Hepatocyte (in vitro differentiated cells): ENCODE results near the gene VSIG10L. TPM values are rescaled to one million over a fixed set of nuclear protein-coding genes. Genes with fewer than 3 reads are reported as not detected.

Experiments
- DNase-seq: peaks from one replicate; pipeline ENCODE4 v3.0.0-alpha.2; 2016; ENCODE audit warnings: low spot score
- H2AFZ ChIP-seq: fragments of 200-600 bp; sonication (generic); 2 replicates; pipeline ENCODE4 v1.6.0; 2016; ENCODE audit warnings: antibody characterized with exemption, mild to moderate bottlenecking
- H3K27ac ChIP-seq: fragments of 200-600 bp; sonication (generic); 2 replicates; pipeline ENCODE4 v1.5.1; 2016; ENCODE audit warnings: mild to moderate bottlenecking
- H3K27me3 ChIP-seq: fragments of 200-600 bp; sonication (generic); 2 replicates; pipeline ENCODE4 v1.6.1; 2016
- H3K36me3 ChIP-seq: fragments of 200-600 bp; sonication (generic); replicated peaks from 2 replicates; pipeline ENCODE4 v1.5.1; 2016; ENCODE audit warnings: low read depth; ENCODE audit not compliant: insufficient read depth
- H3K4me1 ChIP-seq: fragments of 200-600 bp; sonication (generic); 2 replicates; pipeline ENCODE4 v1.5.1; 2016; ENCODE audit warnings: mild to moderate bottlenecking, moderate library complexity; ENCODE audit not compliant: insufficient read depth
- H3K4me2 ChIP-seq: fragments of 200-600 bp; sonication (generic); 2 replicates; pipeline ENCODE4 v1.6.0; 2016
- H3K4me3 ChIP-seq: fragments of 200-600 bp; sonication (generic); 2 replicates; pipeline ENCODE4 v1.5.1; 2016; ENCODE audit warnings: mild to moderate bottlenecking
- H3K79me2 ChIP-seq: fragments of 200-600 bp; sonication (generic); 2 replicates; pipeline ENCODE4 v1.6.0; 2017; ENCODE audit warnings: mild to moderate bottlenecking
- H3K9me2 ChIP-seq: fragments of 200-600 bp; sonication (generic); replicated peaks from 2 replicates; pipeline ENCODE4 v1.6.0; 2017; ENCODE audit warnings: mild to moderate bottlenecking; ENCODE audit not compliant: insufficient read depth
- H3K9me3 ChIP-seq: fragments of 200-600 bp; sonication (generic); 2 replicates; pipeline ENCODE4 v1.5.1; 2016; ENCODE audit warnings: low read depth, mild to moderate bottlenecking
- H4K20me1 ChIP-seq: fragments of 200-600 bp; sonication (generic); 2 replicates; pipeline ENCODE4 v1.6.0; 2016; ENCODE audit warnings: mild to moderate bottlenecking; ENCODE audit not compliant: insufficient read depth, poor library complexity, severe bottlenecking
- CTCF ChIP-seq: fragments of 200-600 bp; sonication (generic); IDR thresholded peaks from 2 replicates; pipeline ENCODE4 v1.5.1; 2016; ENCODE audit warnings: antibody characterized with exemption, mild to moderate bottlenecking; ENCODE audit not compliant: poor library complexity
- EZH2 ChIP-seq: fragments of 200-600 bp; sonication (generic); IDR thresholded peaks from 2 replicates; pipeline ENCODE4 v1.6.1; 2016; ENCODE audit warnings: antibody characterized with exemption, mild to moderate bottlenecking, borderline replicate concordance
- EZH2phosphoT487 ChIP-seq: fragments of 200-600 bp; sonication (generic); IDR thresholded peaks from one replicate; pipeline ENCODE4 v1.6.1; 2018; ENCODE audit warnings: antibody characterized with exemption, mild to moderate bottlenecking, low read depth, moderate library complexity; ENCODE audit not compliant: unreplicated experiment, severe bottlenecking
- WGBS: methylation state at CpG from one replicate; pipeline ENCODE4 v1.1.6; 2016; ENCODE audit warnings: low lambda C conversion rate; ENCODE audit errors: missing lambda C conversion rate; 5-methylcytosine and 5-hydroxymethylcytosine counted together
- polyA plus RNA-seq: library from polyadenylated mRNA; unstranded; fragments of >200 nt; fragmentation: Nextera tagmentation; extraction: Ambion mirVana; gene quantifications from 2 replicates; pipeline ENCODE4 v1.2.1, GENCODE V29; 2016
- total RNA-seq: library from RNA; depleted of rRNA; stranded (reverse); fragments of >200 nt; gene quantifications from 2 replicates; pipeline ENCODE4 v1.2.3, GENCODE V29; 2014

The VSIG10L gene
- total and polyA plus RNA-seq, 2 experiments from 2014 or later, result 3.4 to 7.8 TPM

GRCh38 chr19:51327066-51328001, 14.6 kb downstream of the VSIG10L start:
- peak; percentile 59 for DNase-seq
- Histone ChIP-seq H3K4me2 (peak overlapping the region; percentile 59), H3K4me3 (no peak overlapping the region)

GRCh38 chr19:51326216-51327065, 15.5 kb downstream of the VSIG10L start:
- WGBS, result 71% methylated on average over 16 of the region's 36 CpGs
- Histone ChIP-seq H3K27ac (no peak overlapping the region), H4K20me1 (no peaks in the 10 kb centered on the region), H3K9me2 (no peaks in the 10 kb centered on the region), H2AFZ (no peak overlapping the region), H3K79me2 (no peaks in the 10 kb centered on the region), H3K4me1 (no peaks in the 10 kb centered on the region), H3K27me3 (no peaks in the 10 kb centered on the region), H3K4me3 (no peak overlapping the region), H3K36me3 (no peaks in the 10 kb centered on the region), H3K9me3 (no peaks in the 10 kb centered on the region), H3K4me2 (no peak overlapping the region)
- no peak for TF ChIP-seq EZH2
- TF ChIP-seq EZH2phosphoT487, result no peak
- no peak for TF ChIP-seq CTCF
- no peak for DNase-seq

More at GRCh38 chr19:51327066-51328001, 14.6 kb downstream of the VSIG10L start:
- no peaks in the 10 kb centered on the region for H4K20me1 ChIP-seq
- H3K27ac ChIP-seq, result no peak overlapping the region
- 46% methylated on average over 43 of the region's 75 CpGs for WGBS
- TF ChIP-seq EZH2phosphoT487, result no peak
- no peak for TF ChIP-seq EZH2
- TF ChIP-seq CTCF, result no peak
- H3K9me3 ChIP-seq, result no peaks in the 10 kb centered on the region
- no peaks in the 10 kb centered on the region for H3K4me1 ChIP-seq
- H3K27me3 ChIP-seq, result no peaks in the 10 kb centered on the region
- H3K79me2 ChIP-seq, result no peaks in the 10 kb centered on the region
- no peak overlapping the region for H2AFZ ChIP-seq
- no peaks in the 10 kb centered on the region for H3K36me3 ChIP-seq
- no peaks in the 10 kb centered on the region for H3K9me2 ChIP-seq

GRCh38 chr19:51325161-51325976, 16.6 kb downstream of the VSIG10L start:
- Histone ChIP-seq H2AFZ (no peak overlapping the region), H3K27ac (no peak overlapping the region), H3K9me2 (no peaks in the 10 kb centered on the region), H3K9me3 (no peaks in the 10 kb centered on the region), H3K79me2 (no peaks in the 10 kb centered on the region), H4K20me1 (no peaks in the 10 kb centered on the region), H3K4me2 (no peak overlapping the region), H3K36me3 (no peaks in the 10 kb centered on the region), H3K4me1 (no peaks in the 10 kb centered on the region), H3K27me3 (no peaks in the 10 kb centered on the region), H3K4me3 (no peak overlapping the region)
- 94% methylated on average over 12 of the region's 26 CpGs for WGBS
- TF ChIP-seq EZH2phosphoT487, result no peak
- no peak for TF ChIP-seq EZH2
- no peak for DNase-seq
